PFSK-1 (cell line): Measurements from ENCODE around the gene MED27.

Experiments
- POLR2AphosphoS5 ChIP-seq: IDR thresholded peaks from 2 replicates; pipeline ENCODE4 v1.6.1; 2012; ENCODE audit warnings: low read depth, mild to moderate bottlenecking, control low read depth, low read length, moderate library complexity
- REST ChIP-seq, 2 experiments: IDR thresholded peaks; 2 replicates each; pipeline versions ENCODE4 v1.6.1 to v1.8.0; 2011 to 2012; ENCODE audit warnings: low read depth in 2 of 2, low read length in 2 of 2, control low read depth in 1 of 2, inconsistent platforms in 1 of 2, mild to moderate bottlenecking in 1 of 2, moderate library complexity in 1 of 2; ENCODE audit not compliant: insufficient read depth in 1 of 2

- TF ChIP-seq POLR2AphosphoS5 (no peak), REST (IDR thresholded peaks at IDR 0.05; ENCODE audit: insufficient read depth in 1 of 2, low read depth in 2 of 2, low read length in 2 of 2) (no peak)
Observed at GRCh38 chr9:132003896-132004295, 75.8 kb downstream of the MED27 start.
